GM23338 (cell line): ENCODE results near the gene ATP5PD. TPM values are rescaled to one million over a fixed set of nuclear protein-coding genes. Genes with fewer than 3 reads are reported as not detected.
A peak's percentile ranks its signal among the peaks of the same experiment; 100 is the strongest.

Experiments used
- ATAC-seq: fragments of 200-7000 bp; cut with Tn5 transposase; 3 replicates; pipeline ENCODE4 v1.9.1; 2020
- DNase-seq: peaks from one replicate; pipeline ENCODE4 v3.0.0-alpha.2; 2015; ENCODE audit warnings: low spot score
- H2AFZ ChIP-seq: fragments of 200-600 bp; sonication (generic); 2 replicates; pipeline ENCODE4 v1.8.0; 2016; ENCODE audit warnings: antibody characterized with exemption, mild to moderate bottlenecking, moderate library complexity
- H3F3A ChIP-seq: fragments of 200-600 bp; sonication (generic); replicated peaks from 2 replicates; pipeline ENCODE4 v1.8.0; 2017; ENCODE audit warnings: antibody characterized with exemption, mixed run types, low read depth
- H3K27ac ChIP-seq: fragments of 200-600 bp; sonication (generic); 2 replicates; pipeline ENCODE4 v1.6.1; 2016; ENCODE audit warnings: low read depth
- H3K27me3 ChIP-seq: fragments of 200-600 bp; sonication (generic); 2 replicates; pipeline ENCODE4 v1.8.0; 2016; ENCODE audit warnings: mild to moderate bottlenecking, mixed run types, moderate library complexity; ENCODE audit not compliant: insufficient read depth
- H3K36me3 ChIP-seq: fragments of 200-600 bp; sonication (generic); 2 replicates; pipeline ENCODE4 v1.8.0; 2016; ENCODE audit warnings: mild to moderate bottlenecking; ENCODE audit not compliant: insufficient read depth
- H3K4me1 ChIP-seq: fragments of 200-600 bp; sonication (generic); 2 replicates; pipeline ENCODE4 v1.8.0; 2016; ENCODE audit warnings: mild to moderate bottlenecking, moderate library complexity; ENCODE audit not compliant: insufficient read depth
- H3K4me2 ChIP-seq: fragments of 200-600 bp; sonication (generic); 2 replicates; pipeline ENCODE4 v1.7.1; 2017; ENCODE audit warnings: mixed run types
- H3K4me3 ChIP-seq: fragments of 200-600 bp; sonication (generic); 2 replicates; pipeline ENCODE4 v1.6.1; 2016; ENCODE audit warnings: mixed run types
- H3K79me2 ChIP-seq: fragments of 200-600 bp; sonication (generic); replicated peaks from 2 replicates; pipeline ENCODE4 v1.8.0; 2017; ENCODE audit warnings: mild to moderate bottlenecking; ENCODE audit not compliant: insufficient read depth
- H3K9me2 ChIP-seq: fragments of 200-600 bp; sonication (generic); 2 replicates; pipeline ENCODE4 v1.8.0; 2017; ENCODE audit not compliant: insufficient read depth
- H4K20me1 ChIP-seq: fragments of 200-600 bp; sonication (generic); replicated peaks from 2 replicates; pipeline ENCODE4 v1.8.0; 2017; ENCODE audit warnings: mild to moderate bottlenecking; ENCODE audit not compliant: insufficient read depth
- H3K27ac Mint-ChIP-seq: 2 replicates; pipeline ENCODE4 v1.8.0; 2020; ENCODE audit warnings: inconsistent platforms, mild to moderate bottlenecking, moderate library complexity, mixed read lengths
- H3K27me3 Mint-ChIP-seq: 3 replicates; pipeline ENCODE4 v1.8.0; 2022; ENCODE audit warnings: low read depth, mild to moderate bottlenecking, moderate library complexity, mixed read lengths, inconsistent platforms; ENCODE audit not compliant: insufficient read depth, poor library complexity
- H3K36me3 Mint-ChIP-seq: 3 replicates; pipeline ENCODE4 v1.8.0; 2021; ENCODE audit warnings: low read depth, mild to moderate bottlenecking, inconsistent platforms, moderate library complexity, mixed read lengths
- H3K4me1 Mint-ChIP-seq: 3 replicates; pipeline ENCODE4 v1.8.0; 2020; ENCODE audit warnings: mild to moderate bottlenecking, inconsistent platforms, mixed read lengths
- H3K4me3 Mint-ChIP-seq: 3 replicates; pipeline ENCODE4 v1.8.0; 2021; ENCODE audit warnings: moderate library complexity, mild to moderate bottlenecking, inconsistent platforms, mixed read lengths
- H3K9me3 Mint-ChIP-seq: 3 replicates; pipeline ENCODE4 v1.8.0; 2020; ENCODE audit warnings: moderate library complexity, mild to moderate bottlenecking, inconsistent platforms, mixed read lengths
- CREB1 ChIP-seq: fragments of 250-450 bp; sonication (Bioruptor Pico); IDR thresholded peaks from 2 replicates; pipeline ENCODE4 v1.5.0; 2020; ENCODE audit warnings: low read depth, mild to moderate bottlenecking, moderate library complexity
- CTCF ChIP-seq, 2 experiments: fragments of 200-600 bp in 1 of 2; sonication (generic) in 1 of 2; conservative IDR thresholded peaks; 2 replicates each; pipeline versions ENCODE4 v1.5.1 to v1.6.1; 2016 to 2017; ENCODE audit warnings: antibody characterized with exemption in 2 of 2, low read depth in 2 of 2, mild to moderate bottlenecking in 2 of 2, moderate library complexity in 1 of 2
- ETS1 ChIP-seq: IDR thresholded peaks from 2 replicates; pipeline ENCODE4 v1.6.1; 2016; ENCODE audit warnings: antibody characterized with exemption
- EZH2 ChIP-seq: fragments of 200-600 bp; sonication (generic); IDR thresholded peaks from one replicate; pipeline ENCODE4 v1.8.0; 2017; ENCODE audit warnings: antibody characterized with exemption, mild to moderate bottlenecking, low read depth; ENCODE audit not compliant: unreplicated experiment
- JUNB ChIP-seq: IDR thresholded peaks from one replicate; pipeline ENCODE4 v1.6.1; 2016; ENCODE audit warnings: antibody characterized with exemption; ENCODE audit not compliant: unreplicated experiment
- POLR2AphosphoS5 ChIP-seq: IDR thresholded peaks from 2 replicates; pipeline ENCODE4 v1.6.1; 2016; ENCODE audit warnings: antibody characterized with exemption, low read depth
- REST ChIP-seq: IDR thresholded peaks from one replicate; pipeline ENCODE4 v1.6.1; 2018; ENCODE audit warnings: antibody characterized with exemption; ENCODE audit not compliant: unreplicated experiment
- STAT1 ChIP-seq: IDR thresholded peaks from one replicate; pipeline ENCODE4 v1.6.1; 2016; ENCODE audit warnings: antibody characterized with exemption; ENCODE audit not compliant: unreplicated experiment
- ZNF114 ChIP-seq: fragments of 250-450 bp; sonication (Bioruptor Pico); IDR thresholded peaks from 2 replicates; pipeline ENCODE4 v1.5.0; 2020; ENCODE audit warnings: mild to moderate bottlenecking, moderate library complexity
- ZNF331 ChIP-seq: fragments of 250-450 bp; sonication (Bioruptor Pico); IDR thresholded peaks from 2 replicates; pipeline ENCODE4 v1.5.0; 2020; ENCODE audit warnings: low read depth, mild to moderate bottlenecking, moderate library complexity
- ZNF462 ChIP-seq: fragments of 250-450 bp; sonication (Bioruptor Pico); IDR thresholded peaks from 2 replicates; pipeline ENCODE4 v1.5.0; 2020; ENCODE audit warnings: mild to moderate bottlenecking, moderate library complexity
- polyA plus RNA-seq: library from polyadenylated mRNA; unstranded; fragments of >200 nt; fragmentation: Nextera tagmentation; extraction: Ambion mirVana; gene quantifications from 2 replicates; pipeline ENCODE4 v1.2.1, GENCODE V29; 2016
- total RNA-seq: library from RNA; depleted of rRNA; stranded (reverse); fragments of >200 nt; shearing (Covaris generic); gene quantifications from 2 replicates; pipeline ENCODE4 v1.2.3, GENCODE V29; 2014

The ATP5PD gene
- total and polyA plus RNA-seq, 2 experiments from 2014 or later = 244 to 1,144 TPM

GRCh38 chr17:75049706-75050105, 2.9 kb upstream of the ATP5PD start (continued):
- TF ChIP-seq CTCF (conservative IDR thresholded peaks at IDR 0.05; ENCODE audit: low read depth in 2 of 2) (no peak), ZNF331 (no peak), EZH2 (no peak)

GRCh38 chr17:75049057-75049456, 2.3 kb upstream of the ATP5PD start:
- Histone ChIP-seq H3K9me2 (no peaks in the 10 kb centered on the region), H3K36me3 (peaks cover 27% of the 10 kb centered on the region), H3K4me2 (peak overlapping the region; percentile 100), H2AFZ (no peak overlapping the region), H3K79me2 (peaks cover 47% of the 10 kb centered on the region), H4K20me1 (peaks cover 18% of the 10 kb centered on the region), H3K27me3 (no peaks in the 10 kb centered on the region), H3K4me3 (peak overlapping the region; percentile 100; the same call in 1 of the 2 replicates), H3K27ac (peak overlapping the region; percentile 39; the same call in 1 of the 2 replicates), H3K4me1 (peaks cover 15% of the 10 kb centered on the region), H3F3A (peaks cover 34% of the 10 kb centered on the region)
- H3K27me3 Mint-ChIP-seq = peaks cover 13% of the 10 kb centered on the region
- no peaks in the 10 kb centered on the region for H3K9me3 Mint-ChIP-seq
- peak overlapping the region; percentile 97; the same call in 1 of the 3 replicates for H3K4me3 Mint-ChIP-seq
- ATAC-seq (no peak), DNase-seq (no peak)
- peaks cover 57% of the 10 kb centered on the region for H3K36me3 Mint-ChIP-seq
- H3K4me1 Mint-ChIP-seq = peaks cover 19% of the 10 kb centered on the region
- H3K27ac Mint-ChIP-seq = no peak overlapping the region
- TF ChIP-seq REST (no peak), ZNF114 (CRISPR knock-in tag) (no peak), CTCF (conservative IDR thresholded peaks at IDR 0.05; ENCODE audit: low read depth in 2 of 2) (no peak), ETS1 (no peak), STAT1 (no peak), POLR2AphosphoS5 (no peak), CREB1 (CRISPR knock-in tag) (no peak), JUNB (no peak), ZNF462 (CRISPR knock-in tag) (no peak)
